HepG2 (cell line): ENCODE data around the gene EEPD1. TPM values are rescaled to one million over a fixed set of nuclear protein-coding genes. Genes with fewer than 3 reads are reported as not detected.
A peak's percentile ranks its signal among the peaks of the same experiment; 100 is the strongest.

Experiments used
- ATAC-seq: fragments of 200-7000 bp; cut with Tn5 transposase; 3 replicates; pipeline ENCODE4 v1.9.1; 2020; ENCODE audit warnings: mild to moderate bottlenecking, moderate library complexity
- BruUV-seq: library from RNA; stranded (reverse); fragments of 400-500 nt; replicated peaks from 2 replicates; lab custom pipeline; 2021; lab: Mats Ljungman, UMichigan
- CTCF ChIA-PET: fragments of 300-600 bp; formaldehyde crosslinking; extraction: SDS; loops from one replicate; lab custom pipeline; 2021; ENCODE audit warnings: low total read pairs, inconsistent platforms, low intra/inter-chr PET ratio; lab: Yijun Ruan, JAX
- POLR2A ChIA-PET: fragments of 350-600 bp; sonication (Branson Sonifier 250); formaldehyde crosslinking; loops from one replicate; lab custom pipeline; 2020; ENCODE audit warnings: antibody characterized with exemption, inconsistent platforms; lab: Yijun Ruan, JAX
- DNase-seq: peaks from one replicate; pipeline ENCODE4 v3.0.0-alpha.2; 2015; ENCODE audit warnings: low spot score
- FAIRE-seq: peaks from 3 replicates; lab custom pipeline; 2011; peaks lifted over from hg19 to GRCh38; lab: Jason Lieb, UNC
- H2AFZ ChIP-seq: one replicate; pipeline ENCODE4 v1.6.1; 2011; ENCODE audit warnings: low read length, inconsistent platforms
- H3K27ac ChIP-seq: fragments of 300-600 bp; 3 replicates; pipeline ENCODE4 v1.8.0; 2011; ENCODE audit warnings: mixed run types, mild to moderate bottlenecking, mixed read lengths, low read length, inconsistent platforms; ENCODE audit not compliant: insufficient read depth; ENCODE audit errors: extremely low read length
- H3K27me3 ChIP-seq, 2 experiments: fragments of 200-600 bp in 1 of 2; 2 replicates in 1 of 2; 3 replicates in 1 of 2; pipeline versions ENCODE4 v1.6.0 to v1.8.0; 2011; ENCODE audit warnings: low read length in 2 of 2, mild to moderate bottlenecking in 2 of 2, moderate library complexity in 2 of 2, inconsistent platforms in 1 of 2; ENCODE audit not compliant: insufficient read depth in 2 of 2, control insufficient read depth in 1 of 2
- H3K36me3 ChIP-seq, 2 experiments: fragments of 200-600 bp in 1 of 2; replicated peaks in 1 of 2; 2 replicates in 1 of 2; 3 replicates in 1 of 2; pipeline versions ENCODE4 v1.5.1 to v1.8.0; 2011; ENCODE audit warnings: low read length in 2 of 2, inconsistent platforms in 1 of 2; ENCODE audit not compliant: insufficient read depth in 2 of 2, control insufficient read depth in 1 of 2
- H3K4me1 ChIP-seq: 2 replicates; pipeline ENCODE4 v1.5.1; 2012; ENCODE audit warnings: low read length, inconsistent platforms; ENCODE audit not compliant: insufficient read depth
- H3K4me2 ChIP-seq: 2 replicates; pipeline ENCODE4 v1.6.0; 2011; ENCODE audit warnings: low read depth, low read length, inconsistent platforms
- H3K4me3 ChIP-seq, 3 experiments: fragments of 200-600 bp in 1 of 3; sonication (generic), shearing (Covaris generic) in 1 of 3; replicated peaks in 1 of 3; 2 replicates each; pipeline ENCODE4 v1.5.1; 2011 to 2016; ENCODE audit warnings: low read length in 3 of 3, inconsistent platforms in 2 of 3, low read depth in 2 of 3, mild to moderate bottlenecking in 2 of 3, control low read depth in 1 of 3, mixed read lengths in 1 of 3; ENCODE audit not compliant: insufficient read depth in 1 of 3
- H3K79me2 ChIP-seq: one replicate; pipeline ENCODE4 v1.6.1; 2011; ENCODE audit warnings: low read length, inconsistent platforms; ENCODE audit not compliant: insufficient read depth
- H3K9ac ChIP-seq: 2 replicates; pipeline ENCODE4 v1.6.0; 2011; ENCODE audit warnings: mild to moderate bottlenecking, low read depth, low read length, inconsistent platforms; ENCODE audit not compliant: insufficient read depth
- H3K9me3 ChIP-seq: 2 replicates; pipeline ENCODE4 v1.5.1; 2012; ENCODE audit warnings: mild to moderate bottlenecking, low read length
- H4K20me1 ChIP-seq: 2 replicates; pipeline ENCODE4 v1.6.0; 2011; ENCODE audit warnings: inconsistent platforms, mild to moderate bottlenecking, low read length, moderate library complexity; ENCODE audit not compliant: insufficient read depth
- CBFB ChIP-seq: sonication (generic); formaldehyde crosslinking; IDR thresholded peaks from 2 replicates; pipeline ENCODE4 v1.4.0; 2020; ENCODE audit warnings: missing genetic modification reagents
- CEBPB ChIP-seq: IDR thresholded peaks from 2 replicates; pipeline ENCODE4 v1.6.1; 2011; ENCODE audit warnings: low read depth, low read length, improper control_type of control experiment, borderline replicate concordance
- CREBL2 ChIP-seq: sonication (generic); formaldehyde crosslinking; IDR thresholded peaks from 2 replicates; pipeline ENCODE4 v1.8.1; 2023; ENCODE audit warnings: missing genetic modification reagents, mild to moderate bottlenecking, borderline replicate concordance
- ETV5 ChIP-seq: IDR thresholded peaks from 2 replicates; pipeline ENCODE4 v1.6.1; 2018; ENCODE audit warnings: missing biosample characterization, missing genetic modification reagents, inconsistent platforms, borderline replicate concordance
- FOSL2 ChIP-seq: sonication (generic); formaldehyde crosslinking; IDR thresholded peaks from 2 replicates; pipeline ENCODE4 v1.4.0; 2020; ENCODE audit warnings: missing genetic modification reagents
- HDAC1 ChIP-seq: sonication (generic); formaldehyde crosslinking; IDR thresholded peaks from 2 replicates; pipeline ENCODE4 v1.5.1; 2020; ENCODE audit warnings: mild to moderate bottlenecking, missing genetic modification reagents
- HNF4A ChIP-seq: sonication (generic); formaldehyde crosslinking; IDR thresholded peaks from 2 replicates; pipeline ENCODE4 v1.4.0; 2020; ENCODE audit warnings: missing genetic modification reagents
- KMT2B ChIP-seq: IDR thresholded peaks from 2 replicates; pipeline ENCODE4 v1.6.1; 2016; ENCODE audit warnings: missing genetic modification reagents, missing compliant biosample characterization
- NR2F1 ChIP-seq, 2 experiments: fragments of 450-650 bp in 1 of 2; formaldehyde crosslinking in 1 of 2; IDR thresholded peaks; 2 replicates each; pipeline versions ENCODE4 v1.5.0 to v1.6.1; 2016 to 2020; ENCODE audit warnings: mild to moderate bottlenecking in 1 of 2, missing compliant biosample characterization in 1 of 2, missing genetic modification reagents in 1 of 2, moderate library complexity in 1 of 2
- NR2F2 ChIP-seq: IDR thresholded peaks from 2 replicates; pipeline ENCODE4 v1.6.1; 2012; ENCODE audit warnings: low read depth, inconsistent platforms, borderline replicate concordance
- NR2F6 ChIP-seq, 2 experiments: IDR thresholded peaks; 2 replicates each; pipeline ENCODE4 v1.6.1; 2016; ENCODE audit warnings: antibody characterized with exemption in 1 of 2, mild to moderate bottlenecking in 1 of 2
- RARA ChIP-seq: IDR thresholded peaks from 2 replicates; pipeline ENCODE4 v1.6.1; 2016; ENCODE audit warnings: missing genetic modification reagents, missing compliant biosample characterization
- RXRB ChIP-seq: IDR thresholded peaks from 2 replicates; pipeline ENCODE4 v1.6.1; 2016; ENCODE audit warnings: borderline replicate concordance, missing genetic modification reagents, missing compliant biosample characterization
- SNAPC2 ChIP-seq: sonication (generic); formaldehyde crosslinking; IDR thresholded peaks from 2 replicates; pipeline ENCODE4 v1.8.1; 2022; ENCODE audit warnings: mild to moderate bottlenecking, missing genetic modification reagents
- TFE3 ChIP-seq: IDR thresholded peaks from 2 replicates; pipeline ENCODE4 v1.6.1; 2016
- ZNF24 ChIP-seq: fragments of 450-650 bp; IDR thresholded peaks from 2 replicates; pipeline ENCODE4 v1.6.1; 2017; ENCODE audit warnings: antibody characterized with exemption, mild to moderate bottlenecking
- ZNF331 ChIP-seq: sonication (generic); formaldehyde crosslinking; IDR thresholded peaks from 2 replicates; pipeline ENCODE4 v1.4.0; 2020; ENCODE audit warnings: missing genetic modification reagents
- ZNF530 ChIP-seq: sonication (generic); formaldehyde crosslinking; IDR thresholded peaks from 2 replicates; pipeline ENCODE4 v1.5.0; 2020; ENCODE audit warnings: low read depth, mild to moderate bottlenecking, missing genetic modification reagents
- ZNF562 ChIP-seq: sonication (generic); formaldehyde crosslinking; IDR thresholded peaks from 2 replicates; pipeline ENCODE4 v1.8.0; 2022; ENCODE audit warnings: missing genetic modification reagents, borderline replicate concordance
- ZNF75D ChIP-seq: sonication (generic); formaldehyde crosslinking; IDR thresholded peaks from 2 replicates; pipeline ENCODE4 v1.8.1; 2023; ENCODE audit warnings: missing genetic modification reagents, mild to moderate bottlenecking, borderline replicate concordance
- ZNF772 ChIP-seq: sonication (generic); formaldehyde crosslinking; IDR thresholded peaks from 2 replicates; pipeline ENCODE4 v1.5.0; 2020; ENCODE audit warnings: mild to moderate bottlenecking, missing genetic modification reagents
- whole genome bisulfite sequencing: methylation state at CpG from one replicate; pipeline ENCODE4 v1.1.6; 2017; ENCODE audit warnings: low lambda C conversion rate; 5-methylcytosine and 5-hydroxymethylcytosine counted together
- in situ Hi-C: cut with HindIII; loops from 2 replicates; pipeline ENCODE4 v1.10.0; 2017; ENCODE audit warnings: low pct_unique_long_range_greater_than_20kb; ENCODE audit not compliant: extremely low pct_ligation_motif_present
- intact Hi-C: fragments of 100-400 bp; cut with micrococcal nuclease; formaldehyde crosslinking; loops from one replicate; pipeline ENCODE4 v1.10.0; 2022; ENCODE audit not compliant: unreplicated experiment
- polyA plus RNA-seq, 8 experiments: library from polyadenylated mRNA; depleted of rRNA in 3 of 8; stranded (reverse) in 7 of 8; unstranded in 1 of 8; fragments of >200 nt; fragmentation: Illumina TruSeq in 4 of 8; extraction: Trizol in 4 of 8; gene quantifications; 2 replicates each; pipeline versions ENCODE4 v1.2.1 to v1.2.3, GENCODE V29; 2011 to 2016; ENCODE audit warnings: low read depth in 4 of 8, missing spikeins in 1 of 8, mixed read lengths in 1 of 8; ENCODE audit not compliant: insufficient read depth in 1 of 8
- total RNA-seq, 5 experiments: library from RNA; depleted of rRNA; stranded (reverse); fragments of >200 nt; fragmentation: Illumina TruSeq; extraction: Trizol; gene quantifications; 2 replicates each; pipeline ENCODE4 v1.2.3, GENCODE V29; 2016; ENCODE audit warnings: low read depth in 1 of 5

Gene EEPD1
- total and polyA plus RNA-seq, 2 of the 13 experiments (the other 11 are each of a cell fraction or from before 2014, with no cell fraction given) = 10.1 to 16.4 TPM

GRCh38 chr7:36149694-36150452, 3.2 kb upstream of the EEPD1 start:
- H3K4me1 ChIP-seq = peaks cover 36% of the 10 kb centered on the region
- no peak overlapping the region for H3K9ac ChIP-seq
- DNase-seq (no peak), FAIRE-seq (peak; percentile 42), ATAC-seq (no peak)
- H3K9me3 ChIP-seq = peaks cover 8% of the 10 kb centered on the region
- no peak overlapping the region for H3K27ac ChIP-seq
- in situ Hi-C loops (loop anchor here (5.0 to 10.0 kb wide), 2 partner anchors 145 to 163 kb away; no protein-coding TSS in a partner anchor), intact Hi-C loops (loop anchor here (5.0 kb wide), 2 partner anchors 33 to 242 kb away; no protein-coding TSS in a partner anchor)
- H3K4me2 ChIP-seq = peak overlapping the region; percentile 33
- no peak overlapping the region for H3K4me3 ChIP-seq
- no peaks in the 10 kb centered on the region for H3K36me3 ChIP-seq
- CTCF ChIA-PET = no interaction called here
- peaks cover 2 to 4% of the 10 kb centered on the region in 2 experiments; a peak in 1 of 5 replicates for H3K27me3 ChIP-seq
- POLR2A ChIA-PET = no interaction called here
- WGBS = 6% methylated on average over 7 of the region's 8 CpGs
- H4K20me1 ChIP-seq = no peaks in the 10 kb centered on the region
- no TSS peak for BruUV-seq
- H3K79me2 ChIP-seq = peaks cover 13% of the 10 kb centered on the region
- H2AFZ ChIP-seq = no peak overlapping the region
- TF ChIP-seq ZNF331 (no peak), SNAPC2 (CRISPR knock-in tag) (no peak), ETV5 (peak; percentile 50; the same call in 1 of the 2 replicates), FOSL2 (CRISPR knock-in tag) (peak; percentile 46; the same call in 1 of the 2 replicates), ZNF772 (CRISPR knock-in tag) (no peak), CREBL2 (CRISPR knock-in tag) (no peak), NR2F6 (IDR thresholded peaks at IDR 0.05) (0 out of 2 replicates have a peak, but pooled peaks have one; percentile 46), NR2F6 (CRISPR knock-in tag; IDR thresholded peaks at IDR 0.05) (peak; percentile 80), RARA (CRISPR knock-in tag) (peak; percentile 50; the same call in 1 of the 2 replicates), ZNF75D (CRISPR knock-in tag) (no peak), CEBPB (peak; percentile 9; the same call in 1 of the 2 replicates), ZNF530 (CRISPR knock-in tag) (no peak), KMT2B (CRISPR knock-in tag) (no peak), CBFB (CRISPR knock-in tag) (0 out of 2 replicates have a peak, but pooled peaks have one; percentile 44), RXRB (CRISPR knock-in tag) (peak; percentile 37; the same call in 1 of the 2 replicates), NR2F1 (CRISPR knock-in tag; IDR thresholded peaks at IDR 0.05) (peak in 1 of 2 experiments; percentile 48; a peak in 1 of 4 replicates), ZNF562 (no peak), HNF4A (peak; percentile 30; the same call in 1 of the 2 replicates), HDAC1 (CRISPR knock-in tag) (no peak), NR2F2 (peak; percentile 43; the same call in 1 of the 2 replicates), TFE3 (no peak), ZNF24 (no peak)
